OCI-LY1 (cell line): ENCODE measurements around the gene SLC29A1.

Experiments used
- H2AFZ ChIP-seq: fragments of 200-600 bp; sonication (generic), shearing (Covaris generic); 2 replicates; pipeline ENCODE4 v1.6.0; 2014; ENCODE audit warnings: antibody characterized with exemption, mild to moderate bottlenecking, low read length
- H3F3A ChIP-seq: fragments of 200-600 bp; sonication (generic), shearing (Covaris generic); 2 replicates; pipeline ENCODE4 v1.6.0; 2014; ENCODE audit warnings: mild to moderate bottlenecking, antibody characterized with exemption, low read length, moderate library complexity; ENCODE audit not compliant: insufficient read depth
- H3K27ac ChIP-seq: fragments of 200-600 bp; sonication (generic); 2 replicates; pipeline ENCODE4 v1.5.1; 2014; ENCODE audit warnings: low read length, mixed run types, mild to moderate bottlenecking, low read depth; ENCODE audit not compliant: poor library complexity, severe bottlenecking
- H3K27me3 ChIP-seq: fragments of 200-600 bp; sonication (generic); 2 replicates; pipeline ENCODE4 v1.6.0; 2014; ENCODE audit warnings: antibody characterized with exemption, mild to moderate bottlenecking, low read length, moderate library complexity; ENCODE audit not compliant: insufficient read depth
- H3K36me3 ChIP-seq: fragments of 200-600 bp; sonication (generic); 2 replicates; pipeline ENCODE4 v1.6.1; 2014; ENCODE audit warnings: mild to moderate bottlenecking, antibody characterized with exemption, low read length, moderate library complexity, mixed read lengths; ENCODE audit not compliant: insufficient read depth
- H3K4me1 ChIP-seq: fragments of 200-600 bp; sonication (generic); 2 replicates; pipeline ENCODE4 v1.5.1; 2014; ENCODE audit warnings: mild to moderate bottlenecking, low read length, moderate library complexity; ENCODE audit not compliant: insufficient read depth, severe bottlenecking
- H3K4me2 ChIP-seq: fragments of 200-600 bp; sonication (generic), shearing (Covaris generic); 2 replicates; pipeline ENCODE4 v1.6.1; 2014; ENCODE audit warnings: low read length
- H3K4me3 ChIP-seq: fragments of 200-600 bp; sonication (generic); 2 replicates; pipeline ENCODE4 v1.5.1; 2014; ENCODE audit warnings: low read length, low read depth, mild to moderate bottlenecking, mixed read lengths; ENCODE audit not compliant: poor library complexity, severe bottlenecking
- H3K79me2 ChIP-seq: fragments of 200-600 bp; shearing (Covaris generic); 2 replicates; pipeline ENCODE4 v1.6.1; 2016; ENCODE audit warnings: mixed run types, low read length, mixed read lengths; ENCODE audit not compliant: insufficient read depth
- H3K9ac ChIP-seq: fragments of 200-600 bp; sonication (generic), shearing (Covaris generic); 2 replicates; pipeline ENCODE4 v1.6.1; 2014; ENCODE audit warnings: mild to moderate bottlenecking, low read length, mixed read lengths
- H3K9me2 ChIP-seq: fragments of 200-600 bp; sonication (generic), shearing (Covaris generic); 2 replicates; pipeline ENCODE4 v1.6.1; 2014; ENCODE audit warnings: low read depth, mild to moderate bottlenecking, low read length, mixed read lengths
- H3K9me3 ChIP-seq: fragments of 200-600 bp; shearing (Covaris generic); 2 replicates; pipeline ENCODE4 v1.6.1; 2014; ENCODE audit warnings: low read length, mixed read lengths
- H4K20me1 ChIP-seq: fragments of 200-600 bp; sonication (generic), shearing (Covaris generic); 2 replicates; pipeline ENCODE4 v1.6.0; 2016; ENCODE audit warnings: mild to moderate bottlenecking, low read length; ENCODE audit not compliant: insufficient read depth
- EZH2 ChIP-seq: fragments of 200-600 bp; sonication (generic), shearing (Covaris generic); IDR thresholded peaks from 2 replicates; pipeline ENCODE4 v1.8.0; 2017; ENCODE audit warnings: borderline replicate concordance, mixed run types, mild to moderate bottlenecking, antibody characterized with exemption, low read length, moderate library complexity, mixed read lengths
- TF ChIP-seq, protein P1 (sequence below): fragments of 200-600 bp; sonication (generic), shearing (Covaris generic); IDR thresholded peaks from 2 replicates; pipeline ENCODE4 v1.5.1; 2017; ENCODE audit warnings: mild to moderate bottlenecking, antibody characterized with exemption, low read length, moderate library complexity, mixed read lengths

The SLC29A1 gene

DNA sequence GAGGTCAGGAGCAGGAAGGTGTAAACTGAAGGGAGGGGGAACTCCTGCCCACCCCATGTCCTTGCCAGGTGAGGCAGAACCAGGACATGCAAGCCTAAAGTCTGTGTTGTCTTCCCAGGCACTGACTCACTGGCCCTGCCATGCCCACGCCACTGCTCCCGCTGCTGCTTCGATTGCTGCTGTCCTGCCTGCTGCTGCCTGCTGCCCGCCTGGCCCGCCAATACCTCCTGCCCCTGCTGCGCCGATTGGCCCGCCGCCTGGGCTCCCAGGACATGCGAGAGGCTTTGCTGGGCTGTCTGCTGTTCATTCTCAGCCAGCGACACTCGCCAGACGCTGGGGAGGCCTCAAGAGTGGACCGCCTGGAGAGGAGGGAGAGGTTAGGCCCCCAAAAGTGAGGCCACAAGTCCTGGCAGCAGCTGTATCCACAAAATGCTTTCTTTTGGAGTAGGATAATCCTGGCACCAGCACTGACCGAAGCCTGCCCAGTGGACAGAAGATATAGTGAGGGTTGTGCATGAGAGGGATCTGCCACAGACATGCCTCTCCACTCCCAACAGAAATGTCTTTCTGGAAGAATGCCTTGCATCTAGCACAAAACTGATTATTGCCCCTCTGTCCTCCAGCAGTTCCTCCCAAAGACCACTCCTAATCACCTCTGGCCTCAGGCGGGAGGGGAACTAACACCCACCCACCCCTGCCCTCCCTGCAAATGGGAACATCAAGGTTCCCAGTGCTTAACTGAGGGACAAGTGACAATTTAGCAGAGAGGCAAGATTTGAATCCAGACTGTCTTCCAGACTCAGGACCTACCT, 5.9 kb upstream of the SLC29A1 start:
- Histone ChIP-seq H2AFZ (no peak overlapping the region), H3K27ac (no peak overlapping the region), H3K9ac (no peak overlapping the region)

DNA sequence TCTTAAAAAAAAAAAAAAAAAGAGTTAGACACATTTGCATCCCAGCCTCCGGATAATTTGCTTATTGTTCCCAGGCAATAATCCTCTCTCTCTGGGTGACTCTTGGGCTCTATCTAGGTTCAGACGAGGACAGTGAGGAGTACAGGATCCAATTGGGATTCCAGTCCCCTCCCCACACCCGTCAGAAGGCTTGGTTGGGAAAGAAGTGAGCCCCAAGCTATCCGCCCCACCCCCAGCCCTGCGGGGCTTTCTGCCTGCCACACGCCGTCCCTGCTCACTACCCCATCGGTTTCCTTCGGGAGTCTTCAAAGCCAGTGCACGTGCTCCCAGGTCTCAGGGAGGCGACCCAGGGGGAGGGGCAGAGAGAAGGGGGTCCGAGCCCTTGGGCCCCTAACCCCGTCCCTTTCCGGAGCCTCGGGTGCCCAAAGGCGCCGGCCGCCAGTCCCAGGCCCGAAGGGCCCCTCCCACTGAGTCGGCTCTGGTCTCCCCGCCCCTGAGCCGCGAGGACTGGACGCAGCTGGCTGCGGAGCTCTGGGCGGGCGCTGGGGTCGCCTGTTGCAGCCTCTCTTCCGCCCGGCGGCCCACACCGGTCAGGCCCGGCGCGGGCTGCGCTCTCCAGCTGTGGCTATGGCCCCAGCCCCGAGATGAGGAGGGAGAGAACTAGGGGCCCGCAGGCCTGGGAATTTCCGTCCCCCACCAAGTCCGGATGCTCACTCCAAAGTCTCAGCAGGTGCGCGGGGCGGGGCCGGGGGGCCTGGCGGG, 4.2 kb upstream of the SLC29A1 start:
- Histone ChIP-seq H3K9ac (peak overlapping the region; percentile 54), H3K9me2 (no peaks in the 10 kb centered on the region), H2AFZ (no peak overlapping the region), H3K79me2 (no peaks in the 10 kb centered on the region), H4K20me1 (no peaks in the 10 kb centered on the region), H3K36me3 (no peaks in the 10 kb centered on the region), H3K4me1 (peaks cover 38% of the 10 kb centered on the region), H3K4me2 (peak overlapping the region; percentile 71), H3F3A (peaks cover 10% of the 10 kb centered on the region), H3K4me3 (peak overlapping the region; percentile 59), H3K27ac (peak overlapping the region; percentile 52), H3K9me3 (no peaks in the 10 kb centered on the region), H3K27me3 (no peaks in the 10 kb centered on the region)
- TF ChIP-seq EZH2: no peak
- TF ChIP-seq, protein P1, sequence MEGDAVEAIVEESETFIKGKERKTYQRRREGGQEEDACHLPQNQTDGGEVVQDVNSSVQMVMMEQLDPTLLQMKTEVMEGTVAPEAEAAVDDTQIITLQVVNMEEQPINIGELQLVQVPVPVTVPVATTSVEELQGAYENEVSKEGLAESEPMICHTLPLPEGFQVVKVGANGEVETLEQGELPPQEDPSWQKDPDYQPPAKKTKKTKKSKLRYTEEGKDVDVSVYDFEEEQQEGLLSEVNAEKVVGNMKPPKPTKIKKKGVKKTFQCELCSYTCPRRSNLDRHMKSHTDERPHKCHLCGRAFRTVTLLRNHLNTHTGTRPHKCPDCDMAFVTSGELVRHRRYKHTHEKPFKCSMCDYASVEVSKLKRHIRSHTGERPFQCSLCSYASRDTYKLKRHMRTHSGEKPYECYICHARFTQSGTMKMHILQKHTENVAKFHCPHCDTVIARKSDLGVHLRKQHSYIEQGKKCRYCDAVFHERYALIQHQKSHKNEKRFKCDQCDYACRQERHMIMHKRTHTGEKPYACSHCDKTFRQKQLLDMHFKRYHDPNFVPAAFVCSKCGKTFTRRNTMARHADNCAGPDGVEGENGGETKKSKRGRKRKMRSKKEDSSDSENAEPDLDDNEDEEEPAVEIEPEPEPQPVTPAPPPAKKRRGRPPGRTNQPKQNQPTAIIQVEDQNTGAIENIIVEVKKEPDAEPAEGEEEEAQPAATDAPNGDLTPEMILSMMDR: no peak

More for the DNA sequence above, 5.9 kb upstream of the SLC29A1 start:
- TF ChIP-seq, protein P1: no peak
- TF ChIP-seq EZH2: no peak
- Histone ChIP-seq H3K27me3 (no peaks in the 10 kb centered on the region), H3K9me3 (no peaks in the 10 kb centered on the region), H3K36me3 (no peaks in the 10 kb centered on the region), H3F3A (peaks cover 10% of the 10 kb centered on the region), H3K4me3 (no peak overlapping the region), H3K79me2 (no peaks in the 10 kb centered on the region), H3K9me2 (no peaks in the 10 kb centered on the region), H4K20me1 (no peaks in the 10 kb centered on the region), H3K4me1 (peaks cover 29% of the 10 kb centered on the region), H3K4me2 (no peak overlapping the region)

DNA sequence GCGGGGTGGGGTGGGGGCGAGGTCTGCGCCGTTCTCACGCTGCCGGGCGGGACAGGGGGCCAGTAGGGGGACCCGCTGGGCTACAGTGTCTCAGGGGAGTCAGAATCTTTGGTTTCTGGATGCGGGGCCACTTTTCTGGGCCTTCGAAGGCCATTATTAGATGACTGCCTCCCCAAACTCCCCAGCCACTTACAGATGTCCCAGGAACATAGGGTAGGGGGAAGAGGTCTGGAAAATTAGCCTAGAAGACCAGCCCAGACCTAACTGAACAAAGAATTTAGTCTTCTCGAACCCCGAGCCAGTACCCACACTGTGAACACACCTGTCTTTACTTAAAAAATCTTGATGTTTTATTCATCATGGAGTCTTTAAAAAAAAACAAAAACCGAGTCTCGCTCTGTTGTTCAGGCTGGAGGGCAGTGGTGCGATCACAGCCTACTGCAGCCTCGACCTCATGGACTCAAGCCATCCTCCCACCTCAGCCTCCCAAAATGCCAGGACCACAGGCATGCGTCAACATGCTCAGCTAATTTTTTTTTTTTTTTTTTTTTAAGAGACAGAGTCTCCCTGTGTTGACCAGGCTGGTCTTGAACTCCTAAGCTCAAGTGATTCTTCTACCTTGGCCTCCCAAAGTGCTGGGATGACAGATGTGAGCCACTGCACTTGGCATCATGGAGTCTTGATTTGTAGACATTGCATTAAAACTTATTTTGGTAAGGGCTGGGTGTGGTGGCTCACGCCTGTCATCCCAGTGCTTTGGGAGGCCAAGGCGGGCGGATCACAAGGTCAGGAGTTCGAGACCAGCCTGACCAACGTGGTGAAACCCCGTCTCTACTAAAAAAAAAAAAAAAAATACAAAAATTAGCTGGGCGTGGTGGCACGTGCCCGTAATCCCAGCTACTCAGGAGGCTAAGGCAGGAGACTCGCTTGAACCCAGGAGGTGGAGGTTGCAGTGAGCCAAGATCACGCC, 3.3 kb upstream of the SLC29A1 start:
- Histone ChIP-seq H3K4me1 (peaks cover 47% of the 10 kb centered on the region), H3K9me2 (no peaks in the 10 kb centered on the region), H3K4me3 (peak overlapping the region; percentile 59), H2AFZ (no peak overlapping the region), H3K9ac (peak overlapping the region; percentile 49; the same call in 1 of the 2 replicates), H3K79me2 (no peaks in the 10 kb centered on the region), H3F3A (peaks cover 10% of the 10 kb centered on the region), H3K36me3 (no peaks in the 10 kb centered on the region), H4K20me1 (no peaks in the 10 kb centered on the region), H3K27ac (peak overlapping the region; percentile 82), H3K27me3 (no peaks in the 10 kb centered on the region), H3K9me3 (no peaks in the 10 kb centered on the region), H3K4me2 (peak overlapping the region; percentile 71)
- TF ChIP-seq, protein P1: no peak
- TF ChIP-seq EZH2: no peak
